Calu3 (cell line): Measurements from ENCODE around the gene DECR2. TPM values are rescaled to one million over a fixed set of nuclear protein-coding genes. Genes with fewer than 3 reads are reported as not detected.

Source experiments
- BruUV-seq: library from RNA; stranded (reverse); fragments of 400-500 nt; replicated peaks from 2 replicates; lab custom pipeline; 2021; lab: Mats Ljungman, UMichigan
- CTCF ChIA-PET: fragments of 300-600 bp; sonication (Branson Sonifier 250); formaldehyde crosslinking; loops from one replicate; lab custom pipeline; 2022; ENCODE audit warnings: antibody characterized with exemption; lab: Charles Lee
- DNase-seq: peaks from one replicate; pipeline ENCODE4 v3.0.0; 2022
- H3K27ac Mint-ChIP-seq: one replicate; pipeline ENCODE4 v1.8.0; 2022; ENCODE audit warnings: mixed read lengths; ENCODE audit not compliant: unreplicated experiment
- H3K27me3 Mint-ChIP-seq: one replicate; pipeline ENCODE4 v1.8.0; 2022; ENCODE audit warnings: mixed read lengths; ENCODE audit not compliant: unreplicated experiment
- H3K36me3 Mint-ChIP-seq: one replicate; pipeline ENCODE4 v1.8.0; 2022; ENCODE audit warnings: mild to moderate bottlenecking, moderate library complexity, mixed read lengths; ENCODE audit not compliant: insufficient read depth, unreplicated experiment
- H3K4me1 Mint-ChIP-seq: one replicate; pipeline ENCODE4 v1.8.0; 2022; ENCODE audit warnings: mild to moderate bottlenecking, low read depth, mixed read lengths; ENCODE audit not compliant: unreplicated experiment
- H3K4me3 Mint-ChIP-seq: one replicate; pipeline ENCODE4 v1.8.0; 2022; ENCODE audit warnings: mild to moderate bottlenecking, low read depth, moderate library complexity, mixed read lengths; ENCODE audit not compliant: unreplicated experiment
- H3K9me3 Mint-ChIP-seq: one replicate; pipeline ENCODE4 v1.8.0; 2022; ENCODE audit warnings: low read depth, mixed read lengths; ENCODE audit not compliant: unreplicated experiment
- CTCF ChIP-seq: fragments of 200-600 bp; IDR thresholded peaks from one replicate; pipeline ENCODE4 v1.8.0; 2022; ENCODE audit warnings: antibody characterized with exemption; ENCODE audit not compliant: unreplicated experiment
- intact Hi-C: fragments of 100-400 bp; cut with micrococcal nuclease; formaldehyde crosslinking; loops from one replicate; pipeline ENCODE4 v1.10.0; 2022; ENCODE audit not compliant: unreplicated experiment
- total RNA-seq: library from RNA; stranded (reverse); gene quantifications from 2 replicates; pipeline ENCODE4 v1.2.3, GENCODE V29; 2022

DECR2 gene
- total RNA-seq, 1 experiment from 2014 or later = 41.2 TPM

- no peaks in the 10 kb centered on the region for H3K9me3 Mint-ChIP-seq
- H3K27ac Mint-ChIP-seq = no peak overlapping the region
- no peak overlapping the region for H3K4me3 Mint-ChIP-seq
- intact Hi-C loops = no loop called here
- peaks cover 25% of the 10 kb centered on the region for H3K36me3 Mint-ChIP-seq
- CTCF ChIA-PET = interaction anchor here (0.6 to 2.0 kb wide), 5 partner anchors 7 to 256 kb away, joined by 3 to 32 read pairs (median 3); partner anchors contain the start of gene MRPL28
- BruUV-seq = no TSS peak
- no peak for TF ChIP-seq CTCF
- no peak for DNase-seq
- H3K4me1 Mint-ChIP-seq = no peaks in the 10 kb centered on the region
- peaks cover 20% of the 10 kb centered on the region for H3K27me3 Mint-ChIP-seq
Measured at GRCh38 chr16:363110-363765, 38.4 kb upstream of the DECR2 start.

- CTCF ChIA-PET = no interaction called here
- DNase-seq = no peak
- intact Hi-C loops = no loop called here
- peaks cover 32% of the 10 kb centered on the region for H3K36me3 Mint-ChIP-seq
- H3K27me3 Mint-ChIP-seq = peaks cover 20% of the 10 kb centered on the region
- H3K4me3 Mint-ChIP-seq = no peak overlapping the region
- H3K4me1 Mint-ChIP-seq = no peaks in the 10 kb centered on the region
- H3K27ac Mint-ChIP-seq = no peak overlapping the region
- BruUV-seq = no TSS peak
- TF ChIP-seq CTCF = no peak
- no peaks in the 10 kb centered on the region for H3K9me3 Mint-ChIP-seq
Measured at GRCh38 chr16:363766-364490, 37.8 kb upstream of the DECR2 start.

- no peak for DNase-seq
- intact Hi-C loops = no loop called here
- no peak for TF ChIP-seq CTCF
- Mint-ChIP-seq H3K27ac (no peak overlapping the region), H3K4me3 (no peak overlapping the region), H3K9me3 (no peaks in the 10 kb centered on the region), H3K27me3 (peaks cover 20% of the 10 kb centered on the region), H3K36me3 (peaks cover 40% of the 10 kb centered on the region), H3K4me1 (no peaks in the 10 kb centered on the region)
- BruUV-seq = no TSS peak
- CTCF ChIA-PET = interaction anchor here (0.5 kb wide), 1 partner anchor 76 kb away, joined by 4 read pairs; no protein-coding TSS in a partner anchor
Measured at GRCh38 chr16:364595-365491, 36.8 kb upstream of the DECR2 start.

- Mint-ChIP-seq H3K27me3 (peaks cover 20% of the 10 kb centered on the region), H3K27ac (no peak overlapping the region), H3K4me3 (no peak overlapping the region), H3K4me1 (no peaks in the 10 kb centered on the region), H3K9me3 (no peaks in the 10 kb centered on the region), H3K36me3 (peaks cover 54% of the 10 kb centered on the region)
- no peak for TF ChIP-seq CTCF
- CTCF ChIA-PET = no interaction called here
- BruUV-seq = no TSS peak
- intact Hi-C loops = no loop called here
- DNase-seq = no peak
Measured at GRCh38 chr16:366476-366875, 35.2 kb upstream of the DECR2 start.
